Brain pericyte (primary cell): ENCODE measurements around the gene RSPH10B2.
"Not testable (repeated sequence)": the region's sequence is repeated elsewhere in the genome, so short reads cannot be mapped to it uniquely, and the experiment has no call there.

Experiments used
- DNase-seq: peaks from one replicate; pipeline ENCODE4 v3.0.0-alpha.2; 2012; ENCODE audit warnings: low read depth, low spot score

Gene RSPH10B2

DNA sequence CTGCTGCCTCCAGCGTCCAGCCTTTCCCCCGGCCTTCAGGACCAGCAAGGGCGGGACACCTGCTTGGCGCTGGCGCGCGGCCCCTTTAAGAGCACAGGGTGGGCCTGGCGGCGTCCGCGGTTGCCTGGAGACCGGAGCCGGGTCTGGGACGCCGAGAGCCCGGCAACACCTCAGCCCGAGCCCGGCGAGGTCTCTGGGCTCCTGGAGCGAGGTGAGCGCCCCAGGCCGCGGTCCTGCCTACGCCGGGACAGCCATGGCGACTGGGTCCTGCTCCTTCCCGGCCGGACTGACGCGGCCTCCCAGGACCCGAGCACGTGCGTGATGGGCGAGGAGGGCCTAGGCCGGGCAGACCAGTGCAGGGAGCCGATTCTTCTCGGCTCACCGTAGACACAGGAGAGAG is at the start of gene RSPH10B2:
Gene RSPH10B2, plus strand, starts transcription at position 140 of the 400 bp plus-strand sequence. CDS start 3,575 bp downstream, outside the sequence.
- not testable (repeated sequence) for DNase-seq

DNA sequence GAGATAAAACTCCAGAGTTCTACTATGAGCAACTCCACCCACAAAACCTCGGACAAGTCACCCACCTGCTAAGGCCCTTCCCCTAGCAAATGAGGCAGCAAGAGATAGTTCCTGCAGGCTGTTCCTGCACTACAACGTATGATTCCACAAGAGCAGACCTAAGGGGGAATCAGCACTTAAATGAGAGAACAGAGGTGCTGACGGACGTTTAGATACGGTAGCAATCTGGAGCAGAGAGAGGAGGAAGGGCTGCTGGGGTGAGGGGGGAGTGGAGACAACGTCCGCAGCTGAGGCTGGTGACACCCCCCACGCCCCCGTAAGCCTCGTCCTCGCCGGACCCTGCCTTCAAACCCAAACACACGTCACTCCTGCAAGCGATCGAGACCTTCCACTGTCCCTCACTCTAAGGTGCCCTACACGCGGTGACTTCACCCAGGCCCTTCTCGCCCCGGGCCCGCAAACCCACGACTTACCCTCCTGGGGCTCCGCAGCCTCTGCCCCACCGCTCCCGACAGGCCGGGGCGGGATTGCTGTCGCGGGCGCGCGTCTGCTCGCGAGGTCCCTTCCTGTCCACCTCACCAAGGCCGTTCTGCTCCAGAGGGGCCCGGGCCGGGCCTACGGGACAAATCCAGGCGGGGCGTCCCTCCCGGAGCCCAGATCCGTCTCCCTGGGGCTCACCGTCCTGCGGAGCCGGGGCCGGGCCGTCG is 47.8 kb upstream of the RSPH10B2 start:
- no peak for DNase-seq

- DNase-seq = peak; percentile 83
Observed at GRCh38 chr7:6706666-6707407, 47.1 kb upstream of the RSPH10B2 start, which contains the start of gene ZNF12. Gene ZNF12 (minus strand): TSS chr7:6706947. CDS start chr7:6705173, 1,774 bp downstream.

DNA sequence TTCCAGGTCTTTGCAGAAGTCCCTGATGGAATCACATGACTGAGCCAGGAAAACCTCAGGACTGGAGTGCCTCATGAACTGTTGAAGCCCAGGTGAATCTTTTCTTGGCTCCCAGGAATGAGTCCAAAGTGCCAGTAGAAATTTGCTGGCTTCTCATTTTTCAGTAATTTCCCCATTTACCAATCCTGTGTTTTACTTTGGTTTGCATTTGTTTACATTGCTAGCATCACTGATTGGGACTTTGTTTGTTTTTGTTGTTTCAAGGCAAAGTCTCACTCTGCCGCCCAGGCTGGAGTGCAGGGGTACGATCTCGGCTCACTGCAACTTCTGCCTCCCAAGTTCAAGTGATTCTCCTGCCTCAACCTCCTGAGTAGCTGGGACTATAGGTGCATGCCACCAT is 45.6 kb upstream of the RSPH10B2 start:
- no peak for DNase-seq

DNA sequence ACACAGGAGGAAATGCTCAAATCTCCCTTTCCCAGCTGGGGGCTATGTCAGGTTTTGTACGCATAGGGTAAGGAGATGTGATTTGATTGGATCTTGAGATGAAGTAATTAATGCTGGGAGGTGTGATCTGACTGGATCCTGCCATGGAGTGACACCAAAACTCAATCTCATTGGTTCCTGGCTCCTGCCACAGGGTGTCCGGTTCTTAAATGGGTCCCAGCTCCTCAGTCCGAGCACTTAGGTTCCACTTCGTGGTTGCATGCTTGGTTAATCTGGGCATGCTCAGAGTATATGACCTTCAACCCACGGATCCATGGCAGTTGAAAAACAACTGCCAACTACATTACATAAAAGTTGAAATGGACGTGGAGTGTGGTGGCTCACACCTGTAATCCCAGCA is 44.1 kb upstream of the RSPH10B2 start:
- no peak for DNase-seq

DNA sequence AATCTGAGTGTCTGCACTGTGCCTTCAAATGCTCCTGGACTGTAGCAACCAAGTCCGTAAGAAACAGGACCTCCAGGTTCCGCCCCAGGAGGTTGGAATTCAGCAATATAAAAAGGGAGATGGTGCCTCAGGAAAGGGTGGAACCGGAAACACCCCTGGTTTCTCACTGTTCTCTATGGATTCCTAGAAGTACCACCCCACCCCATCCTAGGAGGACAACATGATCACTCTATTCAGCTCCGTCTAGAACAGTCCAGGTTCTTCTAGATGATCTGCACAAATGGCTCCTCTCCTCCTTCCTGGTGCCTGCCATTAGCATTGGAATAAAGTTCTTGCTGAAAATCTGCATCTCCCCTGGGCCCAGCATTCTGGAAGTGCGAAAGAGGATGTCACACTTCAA is 39.5 kb upstream of the RSPH10B2 start:
- no peak for DNase-seq

DNA sequence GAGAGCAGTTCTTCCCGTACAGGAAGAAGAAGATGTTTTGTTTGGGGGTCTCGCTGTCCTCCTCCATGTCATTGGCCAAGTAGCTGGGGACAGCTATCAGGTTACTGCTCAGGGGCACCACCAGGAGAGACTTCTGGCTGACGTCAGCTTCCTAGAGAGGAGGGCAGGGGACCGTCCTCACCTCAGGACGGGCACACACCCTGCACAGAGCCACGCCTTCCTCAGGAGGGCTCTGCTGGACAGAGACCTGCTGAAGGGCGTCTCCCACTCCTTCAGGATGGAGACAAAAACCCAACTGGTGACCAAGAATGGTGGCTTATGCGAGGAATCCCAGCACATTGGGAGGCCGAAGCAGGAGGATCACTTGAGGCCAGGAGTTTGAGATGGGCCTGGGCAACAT is 38.0 kb upstream of the RSPH10B2 start:
- DNase-seq = not testable (repeated sequence)

DNA sequence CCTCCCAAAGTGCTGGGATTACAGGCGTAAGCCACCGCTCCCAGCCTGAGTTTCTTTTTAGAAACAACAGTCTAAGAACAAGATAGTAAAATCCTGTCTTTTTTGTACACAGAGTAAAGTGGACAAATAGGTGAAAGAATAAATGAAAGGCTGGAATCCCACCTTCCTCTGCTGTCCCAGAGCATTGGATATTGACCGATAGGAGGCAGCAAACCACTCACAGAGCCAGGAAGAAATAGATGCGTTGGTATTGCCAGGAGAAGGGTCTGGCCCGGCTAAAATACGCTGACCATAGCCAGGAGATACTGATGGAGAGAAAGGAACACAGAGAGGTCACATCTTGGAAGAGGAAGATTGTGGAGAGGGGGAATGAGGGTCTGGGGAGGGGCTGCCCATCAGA is 35.8 kb upstream of the RSPH10B2 start:
- DNase-seq = no peak

GRCh38 chr7:6724351-6724750 is 29.6 kb upstream of the RSPH10B2 start:
- not testable (repeated sequence) for DNase-seq

GRCh38 chr7:6725003-6725402 is 28.9 kb upstream of the RSPH10B2 start:
- no peak for DNase-seq

DNA sequence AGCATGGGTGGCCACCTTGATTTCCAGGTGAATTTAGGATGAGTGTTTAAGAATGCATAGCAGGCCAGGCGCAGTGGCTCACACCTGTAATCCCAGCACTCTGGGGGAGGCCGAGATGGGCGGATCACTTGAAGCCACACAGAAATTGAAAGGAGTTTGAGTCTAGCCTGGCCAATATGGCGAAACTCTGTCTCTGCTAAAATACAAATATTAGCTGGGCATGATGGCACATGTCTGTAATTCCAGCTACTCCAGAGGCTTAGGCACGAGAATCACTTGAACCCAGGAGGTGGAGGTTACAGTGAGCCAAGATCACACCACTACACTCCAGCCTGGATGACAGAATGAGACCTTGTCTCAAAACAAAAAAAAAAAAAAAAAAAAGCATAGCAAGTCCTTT is 27.6 kb upstream of the RSPH10B2 start:
- not testable (repeated sequence) for DNase-seq

GRCh38 chr7:6727663-6728062 is 26.2 kb upstream of the RSPH10B2 start:
- DNase-seq = no peak

DNA sequence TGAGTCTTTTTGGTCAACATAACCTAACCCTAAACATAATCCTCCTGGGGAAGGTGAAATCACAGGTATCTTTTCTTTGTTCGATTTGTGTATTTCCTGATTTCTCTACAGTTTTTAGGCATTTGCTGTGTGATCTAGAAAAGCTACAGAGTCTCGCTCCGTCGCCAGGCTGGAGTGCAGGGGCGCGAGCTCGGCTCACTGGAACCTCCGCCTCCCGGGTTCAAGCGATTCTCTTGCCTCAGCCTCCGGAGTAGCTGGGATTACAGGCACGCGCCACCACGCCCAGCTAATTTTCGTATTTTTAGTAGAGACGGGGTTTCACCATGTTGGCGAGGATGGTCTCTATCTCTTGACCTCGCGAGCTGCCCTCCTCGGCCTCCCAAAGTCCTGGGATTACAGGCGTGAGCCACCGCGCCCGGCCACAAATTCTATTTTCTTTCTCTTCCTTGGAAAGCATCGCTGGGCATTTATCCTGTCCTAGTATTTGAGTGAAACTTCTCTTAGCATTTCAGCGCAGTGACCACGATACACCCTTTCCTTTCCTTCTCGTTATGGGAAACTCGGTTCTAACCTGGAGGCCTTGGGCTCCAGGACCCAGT is 24.9 kb upstream of the RSPH10B2 start:
- DNase-seq = not testable (repeated sequence)

- peak; percentile 79 for DNase-seq
Observed at GRCh38 chr7:6729492-6730342, 24.2 kb upstream of the RSPH10B2 start.

DNA sequence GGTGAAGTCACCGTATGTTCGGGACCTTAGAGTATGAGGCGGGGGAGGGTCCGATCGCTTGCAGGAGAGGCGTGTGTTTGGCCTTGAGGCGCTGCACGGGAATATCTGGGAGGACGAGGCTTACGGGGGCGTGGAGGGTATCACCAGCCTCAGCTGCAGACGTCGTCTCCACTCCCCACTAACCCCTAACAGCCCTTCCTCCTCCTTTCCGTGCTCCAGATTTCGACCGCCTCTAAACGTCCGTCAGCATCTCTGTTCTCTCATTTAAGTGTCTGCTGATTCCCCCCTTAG is 23.6 kb upstream of the RSPH10B2 start:
- DNase-seq = peak; percentile 13

GRCh38 chr7:6738415-6738814 is 15.5 kb upstream of the RSPH10B2 start:
- DNase-seq = not testable (repeated sequence)

- not testable (repeated sequence) for DNase-seq
Observed at GRCh38 chr7:6744410-6745100, 9.3 kb upstream of the RSPH10B2 start.

DNA sequence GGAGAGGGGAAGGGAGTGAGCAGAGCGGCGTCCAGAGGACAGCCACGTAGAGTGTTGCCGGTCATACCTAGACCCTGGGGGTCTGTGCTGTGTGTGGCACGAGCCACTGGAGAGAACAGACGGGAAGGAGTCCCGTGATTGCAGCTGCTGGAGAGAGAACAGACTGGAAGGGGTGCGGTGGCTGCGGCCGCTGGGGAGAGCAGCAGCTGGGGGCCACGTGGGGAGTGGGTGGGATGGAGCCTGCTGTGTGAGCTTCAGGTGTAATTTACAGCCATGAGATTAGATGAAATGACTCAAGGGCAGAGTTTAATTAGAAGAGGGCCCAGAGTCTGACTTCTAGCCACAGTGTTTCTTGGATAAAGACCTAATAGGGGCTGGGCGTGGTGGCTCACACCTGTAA is 4.6 kb upstream of the RSPH10B2 start:
- DNase-seq = not testable (repeated sequence)

DNA sequence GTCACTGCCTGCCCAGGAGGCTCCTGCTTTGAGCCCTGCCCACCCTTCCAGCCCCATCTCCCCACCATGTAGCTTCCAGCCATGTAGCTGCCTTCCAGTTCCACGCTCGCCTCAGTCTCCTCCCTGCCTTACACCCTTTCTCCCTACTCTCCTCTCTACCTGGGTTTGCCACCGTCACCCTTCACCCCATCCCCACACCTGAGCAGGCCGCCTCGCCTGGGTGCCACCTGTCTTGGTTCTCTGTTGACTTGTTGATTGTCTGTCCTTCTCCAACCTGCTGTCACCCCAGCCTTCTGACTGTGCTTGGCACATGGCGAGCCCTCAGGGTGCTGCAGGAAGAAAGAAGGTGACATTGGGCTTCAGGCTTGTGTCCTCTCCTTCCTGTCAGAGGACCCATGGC is 3.7 kb upstream of the RSPH10B2 start:
- not testable (repeated sequence) for DNase-seq

DNA sequence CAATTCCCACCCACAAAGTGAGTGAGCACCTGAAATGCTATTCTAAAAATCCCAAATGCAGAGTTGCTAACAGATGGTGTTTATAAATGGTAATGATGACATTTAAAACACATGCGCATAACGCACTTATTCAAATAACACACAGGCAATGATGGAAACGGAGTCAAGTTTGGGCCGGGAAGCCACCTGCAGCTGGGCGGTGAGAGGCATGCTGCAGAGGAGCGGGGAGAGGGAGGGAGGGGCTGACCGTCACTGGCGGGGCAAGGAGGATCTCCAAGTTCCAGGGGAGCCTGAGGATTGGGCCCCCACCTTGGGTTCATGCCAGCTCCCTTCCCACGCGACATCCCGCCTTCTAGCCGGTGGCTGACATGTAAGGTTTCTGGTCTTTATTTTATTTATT is 7.3 kb downstream of the RSPH10B2 start:
- not testable (repeated sequence) for DNase-seq

DNA sequence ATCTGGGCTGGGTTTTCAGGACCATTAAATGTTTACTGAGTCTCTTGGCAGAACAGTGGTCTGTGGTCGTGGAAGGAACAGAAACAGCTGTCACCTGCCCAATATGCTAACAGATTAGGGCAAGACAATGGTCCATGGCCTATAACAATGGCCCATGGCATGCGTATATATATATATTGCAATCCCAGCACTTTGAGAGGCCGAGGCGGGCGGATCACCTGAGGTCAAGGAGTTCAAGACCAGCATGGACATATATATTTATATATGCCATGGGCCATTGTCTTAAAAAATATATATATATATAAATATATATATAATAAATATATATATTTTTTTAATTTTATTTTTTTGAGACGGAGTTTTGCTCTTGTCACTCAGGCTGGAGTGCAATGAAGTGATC is 27.7 kb downstream of the RSPH10B2 start:
- DNase-seq = not testable (repeated sequence)
